HepG2 (cell line): ENCODE measurements around the gene PANK3. TPM values are rescaled to one million over a fixed set of nuclear protein-coding genes. Genes with fewer than 3 reads are reported as not detected.

ENCODE experiments used
- ATAC-seq: fragments of 200-7000 bp; cut with Tn5 transposase; 3 replicates; pipeline ENCODE4 v1.9.1; 2020; ENCODE audit warnings: mild to moderate bottlenecking, moderate library complexity
- BruUV-seq: library from RNA; stranded (reverse); fragments of 400-500 nt; replicated peaks from 2 replicates; lab custom pipeline; 2021; lab: Mats Ljungman, UMichigan
- CTCF ChIA-PET: fragments of 300-600 bp; formaldehyde crosslinking; extraction: SDS; loops from one replicate; lab custom pipeline; 2021; ENCODE audit warnings: low total read pairs, inconsistent platforms, low intra/inter-chr PET ratio; lab: Yijun Ruan, JAX
- POLR2A ChIA-PET: fragments of 350-600 bp; sonication (Branson Sonifier 250); formaldehyde crosslinking; loops from one replicate; lab custom pipeline; 2020; ENCODE audit warnings: antibody characterized with exemption, inconsistent platforms; lab: Yijun Ruan, JAX
- DNase-seq: peaks from one replicate; pipeline ENCODE4 v3.0.0-alpha.2; 2015; ENCODE audit warnings: low spot score
- FAIRE-seq: peaks from 3 replicates; lab custom pipeline; 2011; peaks lifted over from hg19 to GRCh38; lab: Jason Lieb, UNC
- H2AFZ ChIP-seq: one replicate; pipeline ENCODE4 v1.6.1; 2011; ENCODE audit warnings: low read length, inconsistent platforms
- H3K27ac ChIP-seq: fragments of 300-600 bp; 3 replicates; pipeline ENCODE4 v1.8.0; 2011; ENCODE audit warnings: mixed run types, mild to moderate bottlenecking, mixed read lengths, low read length, inconsistent platforms; ENCODE audit not compliant: insufficient read depth; ENCODE audit errors: extremely low read length
- H3K27me3 ChIP-seq, 2 experiments: fragments of 200-600 bp in 1 of 2; 2 replicates in 1 of 2; 3 replicates in 1 of 2; pipeline versions ENCODE4 v1.6.0 to v1.8.0; 2011; ENCODE audit warnings: low read length in 2 of 2, mild to moderate bottlenecking in 2 of 2, moderate library complexity in 2 of 2, inconsistent platforms in 1 of 2; ENCODE audit not compliant: insufficient read depth in 2 of 2, control insufficient read depth in 1 of 2
- H3K36me3 ChIP-seq, 2 experiments: fragments of 200-600 bp in 1 of 2; replicated peaks in 1 of 2; 2 replicates in 1 of 2; 3 replicates in 1 of 2; pipeline versions ENCODE4 v1.5.1 to v1.8.0; 2011; ENCODE audit warnings: low read length in 2 of 2, inconsistent platforms in 1 of 2; ENCODE audit not compliant: insufficient read depth in 2 of 2, control insufficient read depth in 1 of 2
- H3K4me1 ChIP-seq: 2 replicates; pipeline ENCODE4 v1.5.1; 2012; ENCODE audit warnings: low read length, inconsistent platforms; ENCODE audit not compliant: insufficient read depth
- H3K4me2 ChIP-seq: 2 replicates; pipeline ENCODE4 v1.6.0; 2011; ENCODE audit warnings: low read depth, low read length, inconsistent platforms
- H3K4me3 ChIP-seq, 3 experiments: fragments of 200-600 bp in 1 of 3; sonication (generic), shearing (Covaris generic) in 1 of 3; replicated peaks in 1 of 3; 2 replicates each; pipeline ENCODE4 v1.5.1; 2011 to 2016; ENCODE audit warnings: low read length in 3 of 3, inconsistent platforms in 2 of 3, low read depth in 2 of 3, mild to moderate bottlenecking in 2 of 3, control low read depth in 1 of 3, mixed read lengths in 1 of 3; ENCODE audit not compliant: insufficient read depth in 1 of 3
- H3K79me2 ChIP-seq: one replicate; pipeline ENCODE4 v1.6.1; 2011; ENCODE audit warnings: low read length, inconsistent platforms; ENCODE audit not compliant: insufficient read depth
- H3K9ac ChIP-seq: 2 replicates; pipeline ENCODE4 v1.6.0; 2011; ENCODE audit warnings: mild to moderate bottlenecking, low read depth, low read length, inconsistent platforms; ENCODE audit not compliant: insufficient read depth
- H3K9me3 ChIP-seq: 2 replicates; pipeline ENCODE4 v1.5.1; 2012; ENCODE audit warnings: mild to moderate bottlenecking, low read length
- H4K20me1 ChIP-seq: 2 replicates; pipeline ENCODE4 v1.6.0; 2011; ENCODE audit warnings: inconsistent platforms, mild to moderate bottlenecking, low read length, moderate library complexity; ENCODE audit not compliant: insufficient read depth
- ADNP ChIP-seq: sonication (generic); formaldehyde crosslinking; IDR thresholded peaks from 2 replicates; pipeline ENCODE4 v1.4.0; 2020; ENCODE audit warnings: missing genetic modification reagents
- AFF4 ChIP-seq: sonication (generic); formaldehyde crosslinking; IDR thresholded peaks from 2 replicates; pipeline ENCODE4 v1.4.0; 2020; ENCODE audit warnings: missing genetic modification reagents
- ARNT2 ChIP-seq: sonication (generic); formaldehyde crosslinking; IDR thresholded peaks from 2 replicates; pipeline ENCODE4 v1.8.0; 2022; ENCODE audit warnings: mild to moderate bottlenecking, low read depth, missing genetic modification reagents, moderate library complexity
- BHLHE40 ChIP-seq: IDR thresholded peaks from 2 replicates; pipeline ENCODE4 v1.6.1; 2011; ENCODE audit warnings: low read length, improper control_type of control experiment
- DMTF1 ChIP-seq: sonication (generic); formaldehyde crosslinking; IDR thresholded peaks from 2 replicates; pipeline ENCODE4 v1.4.0; 2020; ENCODE audit warnings: mild to moderate bottlenecking, missing genetic modification reagents
- HDAC6 ChIP-seq: fragments of 200-600 bp; sonication (generic); IDR thresholded peaks from 2 replicates; pipeline ENCODE4 v1.7.0; 2017; ENCODE audit warnings: mild to moderate bottlenecking, antibody characterized with exemption, low read length, low read depth
- HOXA3 ChIP-seq: sonication (generic); formaldehyde crosslinking; IDR thresholded peaks from 2 replicates; pipeline ENCODE4 v1.5.0; 2020; ENCODE audit warnings: missing genetic modification reagents
- PBX2 ChIP-seq: IDR thresholded peaks from 2 replicates; pipeline ENCODE4 v1.6.1; 2016; ENCODE audit warnings: control low read depth
- PRPF4 ChIP-seq: fragments of 200-400 bp; formaldehyde crosslinking; IDR thresholded peaks from 2 replicates; pipeline ENCODE4 v1.6.1; 2016; ENCODE audit warnings: low read length, low read depth; ENCODE audit not compliant: poor library complexity, severe bottlenecking
- SPEN ChIP-seq: sonication (generic); formaldehyde crosslinking; IDR thresholded peaks from 2 replicates; pipeline ENCODE4 v1.5.1; 2020; ENCODE audit warnings: low read depth, mild to moderate bottlenecking, missing genetic modification reagents
- SSRP1 ChIP-seq: IDR thresholded peaks from 2 replicates; pipeline ENCODE4 v1.6.1; 2016; ENCODE audit warnings: control low read depth
- ZNF292 ChIP-seq: sonication (generic); formaldehyde crosslinking; IDR thresholded peaks from 2 replicates; pipeline ENCODE4 v1.8.1; 2022; ENCODE audit warnings: mild to moderate bottlenecking, low read depth, missing genetic modification reagents, borderline replicate concordance
- ZNF343 ChIP-seq: sonication (generic); formaldehyde crosslinking; IDR thresholded peaks from 2 replicates; pipeline ENCODE4 v1.4.0; 2020; ENCODE audit warnings: mild to moderate bottlenecking, missing genetic modification reagents
- ZZZ3 ChIP-seq: sonication (generic); formaldehyde crosslinking; IDR thresholded peaks from 2 replicates; pipeline ENCODE4 v1.4.0; 2020; ENCODE audit warnings: missing genetic modification reagents, mild to moderate bottlenecking, borderline replicate concordance
- WGBS: methylation state at CpG from one replicate; pipeline ENCODE4 v1.1.6; 2017; ENCODE audit warnings: low lambda C conversion rate; 5-methylcytosine and 5-hydroxymethylcytosine counted together
- in situ Hi-C: cut with HindIII; loops from 2 replicates; pipeline ENCODE4 v1.10.0; 2017; ENCODE audit warnings: low pct_unique_long_range_greater_than_20kb; ENCODE audit not compliant: extremely low pct_ligation_motif_present
- intact Hi-C: fragments of 100-400 bp; cut with micrococcal nuclease; formaldehyde crosslinking; loops from one replicate; pipeline ENCODE4 v1.10.0; 2022; ENCODE audit not compliant: unreplicated experiment
- polyA plus RNA-seq, 8 experiments: library from polyadenylated mRNA; depleted of rRNA in 3 of 8; stranded (reverse) in 7 of 8; unstranded in 1 of 8; fragments of >200 nt; fragmentation: Illumina TruSeq in 4 of 8; extraction: Trizol in 4 of 8; gene quantifications; 2 replicates each; pipeline versions ENCODE4 v1.2.1 to v1.2.3, GENCODE V29; 2011 to 2016; ENCODE audit warnings: low read depth in 4 of 8, missing spikeins in 1 of 8, mixed read lengths in 1 of 8; ENCODE audit not compliant: insufficient read depth in 1 of 8
- total RNA-seq, 5 experiments: library from RNA; depleted of rRNA; stranded (reverse); fragments of >200 nt; fragmentation: Illumina TruSeq; extraction: Trizol; gene quantifications; 2 replicates each; pipeline ENCODE4 v1.2.3, GENCODE V29; 2016; ENCODE audit warnings: low read depth in 1 of 5

PANK3 gene
- total and polyA plus RNA-seq, 2 of the 13 experiments (the other 11 are each of a cell fraction or from before 2014, with no cell fraction given) = 26.9 to 69.5 TPM

- in situ Hi-C loops = no loop called here
Measured at GRCh38 chr5:168608386-168608785, 29.2 kb upstream of the PANK3 start.

GRCh38 chr5:168607946-168608345 lies 28.8 kb upstream of the PANK3 start:
- H3K36me3 ChIP-seq = no peaks in the 10 kb centered on the region
- no peaks in the 10 kb centered on the region for H4K20me1 ChIP-seq
- intact Hi-C loops = no loop called here
- no peak overlapping the region for H3K9ac ChIP-seq
- no TSS peak for BruUV-seq
- in situ Hi-C loops = no loop called here
- POLR2A ChIA-PET = no interaction called here
- H3K27me3 ChIP-seq = no peaks in the 10 kb centered on the region
- H2AFZ ChIP-seq = no peak overlapping the region
- H3K4me3 ChIP-seq = no peak overlapping the region
- no peaks in the 10 kb centered on the region for H3K79me2 ChIP-seq
- 67% methylated on average over 2 of the region's 2 CpGs for WGBS
- ATAC-seq = no peak
- H3K4me1 ChIP-seq = peaks cover 34% of the 10 kb centered on the region
- no peak for FAIRE-seq
- CTCF ChIA-PET = no interaction called here
- H3K9me3 ChIP-seq = no peaks in the 10 kb centered on the region
- DNase-seq = no peak
- no peak overlapping the region for H3K27ac ChIP-seq
- H3K4me2 ChIP-seq = no peak overlapping the region
- no peak for TF ChIP-seq HOXA3 (CRISPR knock-in tag)
- no peak for TF ChIP-seq HDAC6
- TF ChIP-seq DMTF1 = no peak
- no peak for TF ChIP-seq ZZZ3
- no peak for TF ChIP-seq BHLHE40
- TF ChIP-seq ADNP (CRISPR knock-in tag) = no peak
- TF ChIP-seq AFF4 (CRISPR knock-in tag) = no peak

More at GRCh38 chr5:168608386-168608785, 29.2 kb upstream of the PANK3 start:
- TF ChIP-seq PBX2 (CRISPR knock-in tag) = no peak
- TF ChIP-seq PRPF4 = no peak
- no peak for TF ChIP-seq ARNT2 (CRISPR knock-in tag)
- no peak for TF ChIP-seq SSRP1
- no peak for TF ChIP-seq SPEN
- no peak for TF ChIP-seq ZNF292 (CRISPR knock-in tag)
- no peak for TF ChIP-seq ZNF343 (CRISPR knock-in tag)
- intact Hi-C loops = no loop called here
- no peaks in the 10 kb centered on the region for H3K27me3 ChIP-seq
- WGBS = 73% methylated on average over 6 of the region's 6 CpGs
- no peak overlapping the region for H3K27ac ChIP-seq
- H3K9me3 ChIP-seq = no peaks in the 10 kb centered on the region
- CTCF ChIA-PET = no interaction called here
- FAIRE-seq (no peak), ATAC-seq (no peak), DNase-seq (no peak)
- no peak overlapping the region for H3K4me3 ChIP-seq
- H3K36me3 ChIP-seq = no peaks in the 10 kb centered on the region
- POLR2A ChIA-PET = no interaction called here
- H2AFZ ChIP-seq = no peak overlapping the region
- H3K4me1 ChIP-seq = peaks cover 38% of the 10 kb centered on the region
- no peaks in the 10 kb centered on the region for H3K79me2 ChIP-seq
- no peaks in the 10 kb centered on the region for H4K20me1 ChIP-seq
- no TSS peak for BruUV-seq
- H3K9ac ChIP-seq = no peak overlapping the region
- H3K4me2 ChIP-seq = no peak overlapping the region
